B cell (primary cell): ENCODE measurements around the gene RAD51B.

ENCODE experiments used
- CTCF ChIP-seq: fragments of 200-600 bp; IDR thresholded peaks from one replicate; pipeline ENCODE4 v1.8.0; 2022; ENCODE audit warnings: antibody characterized with exemption, mild to moderate bottlenecking
- EZH2 ChIP-seq: IDR thresholded peaks from 2 replicates; pipeline ENCODE4 v1.6.1; 2012; ENCODE audit warnings: borderline replicate concordance, low read depth, mild to moderate bottlenecking, moderate library complexity, low read length; ENCODE audit not compliant: insufficient read depth, poor library complexity, severe bottlenecking

- no peak for TF ChIP-seq CTCF
- TF ChIP-seq EZH2, result no peak
Observed at GRCh38 chr14:68702578-68702977, 883.0 kb downstream of the RAD51B start.
